Neutrophil (primary cell): ENCODE results near the gene RHBDL1.

Experiments
- H3K27ac ChIP-seq: fragments of 200-600 bp; sonication (generic); 2 replicates; pipeline ENCODE4 v1.5.1; 2016; ENCODE audit warnings: mild to moderate bottlenecking, moderate library complexity
- H3K27me3 ChIP-seq: fragments of 200-600 bp; sonication (generic); 2 replicates; pipeline ENCODE4 v1.6.0; 2016; ENCODE audit warnings: mild to moderate bottlenecking
- H3K36me3 ChIP-seq: fragments of 200-600 bp; sonication (generic); 2 replicates; pipeline ENCODE4 v1.5.1; 2017
- H3K4me1 ChIP-seq, 2 experiments: fragments of 200-600 bp in 1 of 2; sonication (generic) in 1 of 2; 1 replicate in 1 of 2; 2 replicates in 1 of 2; pipeline versions ENCODE4 v1.5.1 to v1.6.1; 2013 to 2016; ENCODE audit warnings: low read depth in 1 of 2, low read length in 1 of 2, mild to moderate bottlenecking in 1 of 2, moderate library complexity in 1 of 2; ENCODE audit not compliant: control insufficient read depth in 1 of 2, insufficient read depth in 1 of 2
- H3K4me3 ChIP-seq, 2 experiments: fragments of 200-600 bp in 1 of 2; sonication (generic) in 1 of 2; 1 replicate in 1 of 2; 2 replicates in 1 of 2; pipeline ENCODE4 v1.5.1; 2013 to 2016; ENCODE audit warnings: low read depth in 1 of 2, low read length in 1 of 2, mild to moderate bottlenecking in 1 of 2, moderate library complexity in 1 of 2
- H3K9me3 ChIP-seq: fragments of 200-600 bp; sonication (generic); 2 replicates; pipeline ENCODE4 v1.5.1; 2016
- CTCF ChIP-seq: fragments of 200-600 bp; sonication (generic); IDR thresholded peaks from 2 replicates; pipeline ENCODE4 v1.5.1; 2016; ENCODE audit warnings: antibody characterized with exemption

RHBDL1 gene

GRCh38 chr16:640614-641013, 34.9 kb upstream of the RHBDL1 start:
- Histone ChIP-seq H3K27me3 (no peaks in the 10 kb centered on the region), H3K4me1 (peaks cover 34 to 48% of the 10 kb centered on the region in 2 experiments), H3K9me3 (no peaks in the 10 kb centered on the region), H3K36me3 (no peaks in the 10 kb centered on the region), H3K27ac (no peak overlapping the region), H3K4me3 (no peak overlapping the region)
- TF ChIP-seq CTCF: no peak

- peak within 1 kb of the TSS; percentile 66 to 67 for H3K4me3 ChIP-seq
- H3K36me3 ChIP-seq: no peaks in the 10 kb centered on the region
- no peaks in the 10 kb centered on the region for H3K27me3 ChIP-seq
- no peaks in the 10 kb centered on the region for H3K9me3 ChIP-seq
- H3K27ac ChIP-seq: peak within 1 kb of the TSS; percentile 89
- H3K4me1 ChIP-seq: peaks cover 30 to 42% of the 10 kb centered on the region in 2 experiments
- no peak for TF ChIP-seq CTCF
Measured at GRCh38 chr16:641326-642188, 33.9 kb upstream of the RHBDL1 start, which contains the start of gene MCRIP2. Gene MCRIP2, plus strand, starts transcription at chr16:641828. Its CDS starts 164 bp downstream, at chr16:641992.

- Histone ChIP-seq H3K27ac (peak overlapping the region; percentile 89), H3K36me3 (no peaks in the 10 kb centered on the region), H3K4me1 (peaks cover 27 to 33% of the 10 kb centered on the region in 2 experiments), H3K27me3 (no peaks in the 10 kb centered on the region), H3K9me3 (no peaks in the 10 kb centered on the region), H3K4me3 (peak overlapping the region; percentile 66 to 67)
- no peak for TF ChIP-seq CTCF
Measured at GRCh38 chr16:642189-643049, 33.1 kb upstream of the RHBDL1 start.

GRCh38 chr16:643050-643368, 32.5 kb upstream of the RHBDL1 start:
- no peaks in the 10 kb centered on the region for H3K36me3 ChIP-seq
- H3K27ac ChIP-seq: peak overlapping the region; percentile 89
- peaks cover 26 to 36% of the 10 kb centered on the region in 2 experiments for H3K4me1 ChIP-seq
- peak overlapping the region; percentile 66 to 67 for H3K4me3 ChIP-seq
- H3K27me3 ChIP-seq: no peaks in the 10 kb centered on the region
- H3K9me3 ChIP-seq: no peaks in the 10 kb centered on the region
- TF ChIP-seq CTCF: no peak

- H3K36me3 ChIP-seq: no peaks in the 10 kb centered on the region
- no peak overlapping the region for H3K4me3 ChIP-seq
- H3K4me1 ChIP-seq: peaks cover 39 to 52% of the 10 kb centered on the region in 2 experiments
- no peak for TF ChIP-seq CTCF
- H3K9me3 ChIP-seq: no peaks in the 10 kb centered on the region
- no peak overlapping the region for H3K27ac ChIP-seq
- no peaks in the 10 kb centered on the region for H3K27me3 ChIP-seq
Measured at GRCh38 chr16:644556-644955, 30.9 kb upstream of the RHBDL1 start.
